ENCODE results near the gene FOXF1. TPM values are rescaled to one million over a fixed set of nuclear protein-coding genes. Genes with fewer than 3 reads are reported as not detected.

The FOXF1 gene
- total and polyA plus RNA-seq, 12 donors, result 0.07 to 0.64 (median 0.27) TPM; not detected in 3

DNA sequence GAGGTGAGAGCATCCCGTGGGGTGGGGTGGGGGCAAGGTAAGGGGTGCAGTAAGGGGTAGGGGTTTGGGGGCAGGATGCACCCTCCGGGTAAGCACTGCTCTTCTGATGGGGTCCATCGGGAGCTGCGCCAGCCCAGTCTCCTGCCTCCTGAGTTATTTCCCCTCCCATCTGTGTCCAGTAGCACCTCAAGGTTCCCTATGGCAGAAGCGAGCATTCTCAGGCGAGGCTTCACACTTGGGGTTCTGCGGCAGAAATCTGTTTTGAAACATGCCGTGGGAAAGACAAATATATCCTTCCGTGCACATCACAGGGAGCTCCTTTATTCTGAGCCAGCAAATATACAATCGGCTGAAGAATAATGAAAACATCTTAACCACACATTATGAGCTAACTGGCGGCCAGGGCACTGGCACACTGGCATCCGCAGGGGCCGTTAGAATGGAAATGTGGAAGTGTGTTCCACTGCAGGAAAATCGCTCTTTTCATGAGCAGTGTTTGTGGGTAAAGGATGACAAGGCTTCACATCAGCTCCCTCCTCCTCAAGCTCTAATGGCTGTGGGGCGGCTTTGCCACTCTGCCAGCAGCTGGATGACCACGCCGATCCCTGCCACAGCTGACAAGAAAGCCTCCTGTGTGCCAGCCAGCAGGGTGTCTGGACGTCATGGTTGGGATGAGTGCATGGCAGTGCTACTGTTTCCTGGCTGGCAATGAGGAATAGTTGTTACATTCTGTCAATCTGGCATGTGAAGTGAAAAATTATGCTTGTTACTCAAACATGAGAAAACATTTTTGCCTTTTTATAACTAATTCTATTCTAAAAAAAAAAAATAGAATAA lies 24.7 kb downstream of the FOXF1 start:
- no peaks in the 10 kb centered on the region for H3K27me3 ChIP-seq
- WGBS, 4 donors, result 87 to 89% (median 88%) methylated on average over 18 of the region's 18 CpGs
- H3K4me1 ChIP-seq (replicated peaks in 1 of 2), result peaks cover 0 to 14% of the 10 kb centered on the region in 2 donors
- no peak for TF ChIP-seq POLR2A (IDR thresholded peaks at IDR 0.05)
- TF ChIP-seq, protein P1, sequence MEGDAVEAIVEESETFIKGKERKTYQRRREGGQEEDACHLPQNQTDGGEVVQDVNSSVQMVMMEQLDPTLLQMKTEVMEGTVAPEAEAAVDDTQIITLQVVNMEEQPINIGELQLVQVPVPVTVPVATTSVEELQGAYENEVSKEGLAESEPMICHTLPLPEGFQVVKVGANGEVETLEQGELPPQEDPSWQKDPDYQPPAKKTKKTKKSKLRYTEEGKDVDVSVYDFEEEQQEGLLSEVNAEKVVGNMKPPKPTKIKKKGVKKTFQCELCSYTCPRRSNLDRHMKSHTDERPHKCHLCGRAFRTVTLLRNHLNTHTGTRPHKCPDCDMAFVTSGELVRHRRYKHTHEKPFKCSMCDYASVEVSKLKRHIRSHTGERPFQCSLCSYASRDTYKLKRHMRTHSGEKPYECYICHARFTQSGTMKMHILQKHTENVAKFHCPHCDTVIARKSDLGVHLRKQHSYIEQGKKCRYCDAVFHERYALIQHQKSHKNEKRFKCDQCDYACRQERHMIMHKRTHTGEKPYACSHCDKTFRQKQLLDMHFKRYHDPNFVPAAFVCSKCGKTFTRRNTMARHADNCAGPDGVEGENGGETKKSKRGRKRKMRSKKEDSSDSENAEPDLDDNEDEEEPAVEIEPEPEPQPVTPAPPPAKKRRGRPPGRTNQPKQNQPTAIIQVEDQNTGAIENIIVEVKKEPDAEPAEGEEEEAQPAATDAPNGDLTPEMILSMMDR (IDR thresholded peaks at IDR 0.05), result no peak
- H3K27ac ChIP-seq, result no peak overlapping the region
- intact Hi-C loops (cut with DNase I), result no loop called here
- H3K4me3 ChIP-seq, result no peak overlapping the region
- H3K9me3 ChIP-seq (replicated peaks in 1 of 3), result no peaks in the 10 kb centered on the region
- DNase-seq, result no peak
- H3K36me3 ChIP-seq (replicated peaks in 1 of 2), result peaks cover 0 to 26% of the 10 kb centered on the region in 2 donors

DNA sequence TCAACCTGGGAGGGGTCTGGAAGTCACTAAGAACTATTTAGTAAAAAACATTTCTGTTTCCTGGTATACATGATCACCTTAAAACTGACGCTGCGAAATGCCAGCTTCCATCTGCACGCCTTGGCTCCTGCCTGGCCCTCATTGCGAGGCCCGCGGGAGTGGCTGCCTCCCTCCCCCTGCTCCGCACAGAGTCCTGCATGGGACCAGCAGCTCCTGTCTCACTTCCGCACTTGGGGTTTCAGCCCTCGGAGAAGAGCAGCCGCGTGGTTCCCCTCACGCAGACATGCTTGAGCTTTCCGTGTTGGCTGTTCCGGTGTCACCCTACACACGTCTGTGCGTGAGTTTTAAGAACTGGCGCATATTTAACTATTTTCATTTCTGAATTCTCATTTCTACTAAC lies 26.3 kb downstream of the FOXF1 start:
- WGBS, 4 donors, result 96 to 98% (median 97%) methylated on average over 17 of the region's 17 CpGs
- no peak overlapping the region for H3K4me3 ChIP-seq
- peaks cover 0 to 42% of the 10 kb centered on the region in 2 donors for H3K36me3 ChIP-seq (replicated peaks in 1 of 2)
- no peak for DNase-seq
- H3K27me3 ChIP-seq, result no peaks in the 10 kb centered on the region
- TF ChIP-seq, protein P1 (IDR thresholded peaks at IDR 0.05), result no peak
- TF ChIP-seq POLR2A (IDR thresholded peaks at IDR 0.05), result no peak
- no peaks in the 10 kb centered on the region for H3K4me1 ChIP-seq (replicated peaks in 1 of 2)
- H3K27ac ChIP-seq, result no peak overlapping the region
- H3K9me3 ChIP-seq (replicated peaks in 1 of 3), result no peaks in the 10 kb centered on the region
- intact Hi-C loops (cut with DNase I), result no loop called here

DNA sequence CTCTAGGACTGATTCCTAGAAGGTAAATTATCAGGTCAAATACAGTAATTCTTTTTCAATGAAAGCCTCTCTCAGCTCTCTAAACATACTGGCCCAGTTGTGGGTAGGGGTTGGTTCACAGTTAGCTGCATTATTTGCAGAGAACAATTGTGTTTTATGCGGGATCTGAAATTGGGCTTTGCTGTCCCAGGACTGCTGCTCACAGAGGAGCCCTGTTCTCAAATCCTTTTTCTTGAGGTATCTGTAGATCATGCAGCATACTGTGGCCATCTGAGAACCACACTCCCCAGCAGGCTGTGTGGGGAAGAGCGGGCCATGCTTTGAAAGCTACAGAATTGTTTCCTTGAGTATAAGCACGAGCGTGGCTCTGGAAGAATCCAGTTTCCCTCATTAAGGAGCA lies 27.2 kb downstream of the FOXF1 start:
- Histone ChIP-seq H3K27me3 (no peaks in the 10 kb centered on the region), H3K4me1 (replicated peaks in 1 of 2) (no peaks in the 10 kb centered on the region), H3K9me3 (replicated peaks in 1 of 3) (no peaks in the 10 kb centered on the region), H3K27ac (no peak overlapping the region), H3K4me3 (no peak overlapping the region), H3K36me3 (replicated peaks in 1 of 2) (peaks cover 0 to 50% of the 10 kb centered on the region in 2 donors)
- TF ChIP-seq, protein P1 (IDR thresholded peaks at IDR 0.05), result no peak
- no peak for TF ChIP-seq POLR2A (IDR thresholded peaks at IDR 0.05)
- WGBS, 4 donors, result 92 to 97% (median 96%) methylated on average over 4 of the region's 4 CpGs
- no peak for DNase-seq
- intact Hi-C loops (cut with DNase I), result no loop called here

DNA sequence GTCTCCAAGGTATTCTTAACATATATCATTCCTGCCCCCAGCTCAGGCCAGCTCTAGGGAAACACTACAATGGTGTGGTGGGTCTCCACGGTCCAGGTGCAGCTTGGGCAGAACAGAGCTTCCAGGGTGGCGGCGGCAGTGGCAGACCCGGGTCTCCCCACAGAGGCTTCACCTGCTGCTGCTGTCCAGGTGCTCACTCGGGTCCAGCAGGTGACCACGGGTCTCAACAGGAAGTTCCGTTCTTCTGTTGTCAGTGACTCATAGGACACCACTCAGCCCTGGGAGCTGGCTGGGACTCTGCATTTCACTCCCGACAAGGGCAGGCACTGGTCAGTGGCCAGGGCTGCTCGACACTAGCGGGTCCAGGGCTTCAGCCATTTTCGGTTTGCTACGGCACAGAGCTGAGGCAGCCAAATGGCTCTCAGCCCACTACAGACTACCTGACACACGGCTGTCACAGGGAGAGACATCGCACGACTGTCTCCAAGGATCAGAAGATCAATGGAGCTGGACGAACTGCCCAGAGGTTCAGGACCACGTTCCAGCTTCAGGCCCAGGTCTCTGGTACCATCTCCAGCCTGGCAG lies 28.0 kb downstream of the FOXF1 start:
- Histone ChIP-seq H3K4me1 (replicated peaks in 1 of 2) (no peaks in the 10 kb centered on the region), H3K27ac (no peak overlapping the region), H3K27me3 (no peaks in the 10 kb centered on the region), H3K4me3 (no peak overlapping the region), H3K9me3 (replicated peaks in 1 of 3) (no peaks in the 10 kb centered on the region), H3K36me3 (replicated peaks in 1 of 2) (peaks cover 0 to 55% of the 10 kb centered on the region in 2 donors)
- intact Hi-C loops (cut with DNase I), result no loop called here
- TF ChIP-seq, protein P1 (IDR thresholded peaks at IDR 0.05), result no peak
- no peak for TF ChIP-seq POLR2A (IDR thresholded peaks at IDR 0.05)
- WGBS, 4 donors, result 92 to 97% (median 95%) methylated on average over 7 to 17 of the region's 17 CpGs; no CpG with 5 or more reads in 1 of the 4 donors
- no peak for DNase-seq
